HCT116 (cell line): ENCODE measurements around the gene TMEM132D.

Experiments
- CTCF ChIP-seq, 3 experiments: fragments of 200-600 bp in 1 of 3; sonication (generic) in 1 of 3; IDR thresholded peaks in 2 of 3; conservative IDR thresholded peaks in 1 of 3; 2 replicates each; pipeline ENCODE4 v1.5.1; 2012 to 2017; ENCODE audit warnings: low read depth in 2 of 3, low read length in 2 of 3, antibody characterized with exemption in 1 of 3, borderline replicate concordance in 1 of 3, control low read depth in 1 of 3, mild to moderate bottlenecking in 1 of 3, mixed read lengths in 1 of 3, mixed run types in 1 of 3, moderate library complexity in 1 of 3; ENCODE audit not compliant: insufficient read depth in 1 of 3
- EZH2phosphoT487 ChIP-seq: fragments of 200-600 bp; IDR thresholded peaks from 2 replicates; pipeline ENCODE4 v1.6.1; 2018; ENCODE audit warnings: antibody characterized with exemption, borderline replicate concordance
- FOSL1 ChIP-seq: IDR thresholded peaks from 2 replicates; pipeline ENCODE4 v1.6.1; 2012; ENCODE audit warnings: low read depth
- POLR2AphosphoS5 ChIP-seq: IDR thresholded peaks from 2 replicates; pipeline ENCODE4 v1.6.1; 2011; ENCODE audit warnings: mild to moderate bottlenecking, low read depth, low read length, moderate library complexity
- RAD21 ChIP-seq: IDR thresholded peaks from 2 replicates; pipeline ENCODE4 v1.6.1; 2012; ENCODE audit warnings: low read depth, mild to moderate bottlenecking

GRCh38 chr12:129328235-129328634, 575.6 kb downstream of the TMEM132D start:
- TF ChIP-seq CTCF (IDR thresholded peaks at IDR 0.05 in 2 of 3, conservative IDR thresholded peaks at IDR 0.05 in 1 of 3; ENCODE audit: borderline replicate concordance in 1 of 3, insufficient read depth in 1 of 3, low read depth in 2 of 3, low read length in 2 of 3) (no peak), POLR2AphosphoS5 (no peak), RAD21 (no peak), EZH2phosphoT487 (no peak), FOSL1 (no peak)
